Kidney (tissue), 14 donors: ENCODE results near the gene POLE4. TPM values are rescaled to one million over a fixed set of nuclear protein-coding genes. Genes with fewer than 3 reads are reported as not detected.

ENCODE experiments used
- DNase-seq, 5 donors: peaks; one replicate each; pipeline ENCODE4 v3.0.0-alpha.2; 2013 to 2020
- FAIRE-seq: peaks from 2 replicates; lab custom pipeline; 2012; peaks lifted over from hg19 to GRCh38; lab: Jason Lieb, UNC
- H3K27ac ChIP-seq, 2 donors: one replicate each; pipeline ENCODE4 v1.7.0; 2013; ENCODE audit warnings: low read depth in 2 of 2, low read length in 2 of 2, inconsistent platforms in 1 of 2
- H3K27me3 ChIP-seq: one replicate; pipeline ENCODE4 v1.7.1; 2013; ENCODE audit warnings: low read length, inconsistent platforms; ENCODE audit not compliant: control insufficient read depth, insufficient read depth
- H3K36me3 ChIP-seq, 3 donors: one replicate each; pipeline versions ENCODE4 v1.7.0 to v1.7.1; 2013; ENCODE audit warnings: low read length in 3 of 3, control low read depth in 1 of 3, inconsistent platforms in 1 of 3; ENCODE audit not compliant: insufficient read depth in 3 of 3, control insufficient read depth in 2 of 3
- H3K4me1 ChIP-seq, 3 donors: one replicate each; pipeline versions ENCODE4 v1.7.0 to v1.7.1; 2013; ENCODE audit warnings: low read length in 3 of 3, inconsistent platforms in 1 of 3, low read depth in 1 of 3; ENCODE audit not compliant: control insufficient read depth in 2 of 3, insufficient read depth in 2 of 3
- H3K4me3 ChIP-seq, 3 donors: one replicate each; pipeline versions ENCODE4 v1.7.0 to v1.8.1; 2013; ENCODE audit warnings: low read length in 3 of 3, control low read depth in 1 of 3, inconsistent platforms in 1 of 3
- H3K9ac ChIP-seq, 3 donors: one replicate each; pipeline versions ENCODE4 v1.7.0 to v1.7.1; 2013; ENCODE audit warnings: low read length in 3 of 3, control low read depth in 1 of 3, inconsistent platforms in 1 of 3
- H3K9me3 ChIP-seq, 3 donors: one replicate each; pipeline versions ENCODE4 v1.7.0 to v1.7.1; 2013; ENCODE audit warnings: low read length in 3 of 3, control low read depth in 1 of 3, inconsistent platforms in 1 of 3; ENCODE audit not compliant: control insufficient read depth in 2 of 3, insufficient read depth in 1 of 3
- CTCF ChIP-seq: IDR thresholded peaks from 3 replicates; pipeline ENCODE4 v1.5.1; 2012; ENCODE audit warnings: mild to moderate bottlenecking, moderate library complexity, borderline replicate concordance; ENCODE audit not compliant: insufficient read depth; ENCODE audit errors: extremely low read depth
- intact Hi-C: fragments of 100-400 bp; cut with DNase I; formaldehyde crosslinking; loops from one replicate; pipeline ENCODE4 v1.11.1; 2022
- polyA plus RNA-seq: library from polyadenylated mRNA; stranded (reverse); fragments of 350-450 nt; fragmentation: Illumina TruSeq; extraction: RNeasy Lipid Tissue Mini Kit (QIAGEN cat#74804); gene quantifications from one replicate; pipeline ENCODE4 v1.2.3, GENCODE V29; 2014; ENCODE audit warnings: low read depth, low replicate concordance; ENCODE audit not compliant: insufficient read depth
- total RNA-seq: library from RNA; stranded (reverse); fragmentation: NEBNext Ultra II Directional; extraction: Animal tissue kit (Norgen Biotek cat#: 25700); gene quantifications from one replicate; pipeline ENCODE4 v1.2.1, GENCODE V29; 2021
- donor health status: control.
- donor health status: control.
- donor health status: control.
- donor health status: control.
- donor health status: control.
- donor health status: DM: yes; HTN: yes; CAD: no.
- donor health status: Normal renal cell carcinoma (clear cell type).

POLE4 gene
- total and polyA plus RNA-seq, 2 donors from 2014 or later: 54.3 to 122 TPM

- H3K9me3 ChIP-seq: no peaks in the 10 kb centered on the region
- H3K27me3 ChIP-seq: no peaks in the 10 kb centered on the region
- no peak for TF ChIP-seq CTCF
- H3K27ac ChIP-seq: no peak overlapping the region
- FAIRE-seq (no peak), DNase-seq (no peak)
- no peak overlapping the region for H3K4me3 ChIP-seq
- no peak overlapping the region for H3K9ac ChIP-seq
- no peaks in the 10 kb centered on the region for H3K4me1 ChIP-seq
- H3K36me3 ChIP-seq: no peaks in the 10 kb centered on the region
- intact Hi-C loops: no loop called here
These were observed 48.6 kb downstream of the POLE4 start for GRCh38 chr2:75007061-75007460.

- FAIRE-seq: no peak
- Histone ChIP-seq H3K36me3 (no peaks in the 10 kb centered on the region), H3K4me1 (no peaks in the 10 kb centered on the region), H3K27ac (no peak overlapping the region), H3K27me3 (no peaks in the 10 kb centered on the region), H3K9me3 (no peaks in the 10 kb centered on the region), H3K4me3 (no peak overlapping the region), H3K9ac (no peak overlapping the region)
- no peak for DNase-seq
- intact Hi-C loops: no loop called here
- TF ChIP-seq CTCF: no peak
These were observed 49.4 kb downstream of the POLE4 start for GRCh38 chr2:75007819-75008218.

GRCh38 chr2:75010571-75010970 lies 52.1 kb downstream of the POLE4 start:
- Histone ChIP-seq H3K27ac (no peak overlapping the region), H3K9ac (no peak overlapping the region), H3K36me3 (no peaks in the 10 kb centered on the region), H3K4me1 (no peaks in the 10 kb centered on the region), H3K4me3 (no peak overlapping the region), H3K9me3 (no peaks in the 10 kb centered on the region), H3K27me3 (no peaks in the 10 kb centered on the region)
- FAIRE-seq: no peak
- no peak for DNase-seq
- intact Hi-C loops: no loop called here
- no peak for TF ChIP-seq CTCF

- no peaks in the 10 kb centered on the region for H3K9me3 ChIP-seq
- TF ChIP-seq CTCF: no peak
- H3K27ac ChIP-seq: no peak overlapping the region
- H3K4me3 ChIP-seq: no peak overlapping the region
- no peaks in the 10 kb centered on the region for H3K27me3 ChIP-seq
- intact Hi-C loops: no loop called here
- H3K9ac ChIP-seq: no peak overlapping the region
- H3K4me1 ChIP-seq: no peaks in the 10 kb centered on the region
- FAIRE-seq (no peak), DNase-seq (no peak)
- no peaks in the 10 kb centered on the region for H3K36me3 ChIP-seq
These were observed 53.6 kb downstream of the POLE4 start for GRCh38 chr2:75012080-75012479.
